HG03354 (cell line): Measurements from ENCODE around the gene PRR5L.

Experiments
- ATAC-seq: cut with Tn5 transposase; IDR thresholded peaks from one replicate; pipeline ENCODE4 v1.9.1; 2021; ENCODE audit warnings: mild to moderate bottlenecking; ENCODE audit not compliant: unreplicated experiment, poor library complexity, severe bottlenecking

Gene PRR5L

GRCh38 chr11:36421546-36422155 lies 125.6 kb downstream of the PRR5L start:
- no peak for ATAC-seq

GRCh38 chr11:36425561-36426081 lies 129.5 kb downstream of the PRR5L start:
- ATAC-seq, result no peak

DNA sequence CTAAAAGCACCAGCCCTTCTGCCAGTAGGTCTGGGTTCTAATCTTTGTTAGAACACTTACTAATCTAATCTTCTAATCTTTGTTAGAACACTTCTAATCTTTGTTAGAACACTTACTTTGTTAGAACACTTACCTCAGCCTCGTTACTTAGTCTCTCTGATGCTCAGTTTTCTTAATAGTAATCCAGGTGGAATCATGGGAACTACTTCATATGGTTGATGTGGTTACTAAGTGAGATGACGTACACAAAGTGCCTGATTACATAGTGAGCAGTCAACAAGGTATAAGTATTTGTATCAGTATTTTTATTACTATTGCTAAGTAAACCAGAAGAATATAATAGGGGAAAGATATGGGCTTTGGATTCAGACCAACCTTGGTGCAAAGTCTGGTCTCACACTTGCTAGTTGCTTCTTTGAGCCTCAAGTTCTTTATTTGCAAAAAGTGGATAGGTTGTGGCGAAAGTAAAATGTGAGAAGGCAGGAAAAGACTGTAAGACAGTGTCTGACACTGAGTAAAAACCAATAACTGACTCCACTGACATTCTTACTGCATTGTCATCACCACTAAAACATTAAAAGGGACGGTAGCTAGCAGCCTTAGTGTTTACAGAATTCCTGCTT lies 130.2 kb downstream of the PRR5L start:
- ATAC-seq, result no peak

DNA sequence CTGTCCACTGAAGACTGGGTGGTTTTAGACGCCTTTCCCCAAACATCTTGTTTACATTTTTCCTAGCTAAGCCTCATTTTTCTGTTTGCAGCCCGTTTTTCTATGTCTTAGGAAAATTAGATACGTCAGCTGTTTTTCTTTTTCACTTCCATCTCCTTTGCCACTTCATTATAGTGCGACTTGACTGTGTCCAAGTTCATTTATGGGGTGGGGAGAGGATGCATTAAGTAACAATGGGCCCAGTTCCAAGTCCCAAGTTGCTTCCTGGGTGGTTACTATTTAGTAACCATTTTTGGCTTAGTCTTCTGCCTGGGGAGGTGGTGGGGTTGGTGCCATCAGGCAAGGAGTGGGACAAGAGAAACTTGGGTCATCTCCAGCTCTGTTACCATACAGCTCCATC lies 131.0 kb downstream of the PRR5L start:
- ATAC-seq, result no peak

DNA sequence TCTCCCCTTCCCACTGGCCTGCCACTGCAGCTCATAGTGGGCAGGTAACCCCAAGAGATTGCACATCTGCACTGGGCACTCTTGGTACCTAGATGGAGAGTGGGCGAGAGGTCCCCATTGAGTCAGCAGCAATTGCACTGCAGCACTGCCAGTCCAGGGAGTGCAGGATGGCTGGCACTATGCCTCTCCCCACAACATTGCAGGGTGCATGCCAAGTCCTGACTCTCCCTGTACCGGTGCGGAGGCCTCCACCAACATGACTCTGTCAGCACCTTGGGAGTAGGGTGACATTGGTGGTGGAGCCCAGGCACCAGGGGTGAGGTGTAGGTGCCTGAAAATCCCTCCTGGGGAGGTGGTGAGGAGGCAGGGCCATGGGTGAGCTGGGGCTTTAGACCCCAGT lies 131.8 kb downstream of the PRR5L start:
- no peak for ATAC-seq

DNA sequence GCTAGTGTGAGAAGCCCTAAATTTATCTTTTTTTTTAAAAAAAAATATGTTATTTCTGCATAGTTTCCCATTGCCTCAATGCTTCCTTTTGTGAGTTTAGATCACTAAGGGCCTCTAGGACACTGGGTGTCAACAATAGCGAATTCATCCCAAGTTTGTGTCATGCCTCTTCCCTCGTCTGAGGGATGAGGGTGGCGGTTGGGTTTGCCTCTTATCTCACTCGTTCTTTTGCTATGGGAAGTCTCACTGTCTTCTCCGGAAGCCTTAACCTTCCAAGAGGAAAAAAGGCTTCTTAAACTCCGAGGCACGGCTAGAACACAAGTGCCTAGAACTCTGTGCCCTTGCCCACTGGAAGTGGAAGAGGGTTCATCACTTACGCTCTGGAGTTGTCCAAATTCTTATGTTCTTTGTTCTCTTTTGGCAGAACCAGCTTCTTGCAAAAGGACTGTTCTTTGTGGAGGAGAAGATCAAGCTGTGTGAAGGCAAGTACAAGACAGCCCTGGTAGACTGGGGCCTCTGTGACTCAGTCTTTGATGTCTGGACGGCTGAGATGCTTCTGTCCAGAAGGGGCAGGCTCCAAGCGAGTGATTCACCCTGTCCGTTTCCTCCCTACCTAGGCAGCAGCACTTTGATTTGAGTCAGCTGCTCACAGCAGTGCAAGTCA lies 135.5 kb downstream of the PRR5L start:
- peak; percentile 57 for ATAC-seq

DNA sequence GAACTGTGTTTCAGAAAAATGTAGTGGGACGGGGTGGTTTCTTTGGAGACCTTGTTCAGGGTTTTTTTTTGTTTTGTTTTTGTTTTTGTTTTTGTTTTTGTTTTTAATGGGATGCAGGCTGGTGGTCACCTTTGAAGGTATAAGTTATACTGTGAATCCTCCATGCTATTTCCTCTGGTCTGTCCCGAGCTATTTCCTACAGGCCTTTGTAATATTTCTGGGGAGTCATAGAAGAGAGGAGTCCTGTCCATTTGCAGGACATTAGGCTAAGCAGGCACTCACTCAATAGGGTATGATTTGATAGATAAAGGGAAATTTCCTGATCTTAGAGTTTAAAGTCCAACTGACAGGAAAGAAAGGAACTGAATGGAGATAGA lies 136.0 kb downstream of the PRR5L start:
- ATAC-seq, result no peak

- ATAC-seq, result no peak
Measured at GRCh38 chr11:36432738-36433137, 136.7 kb downstream of the PRR5L start.

DNA sequence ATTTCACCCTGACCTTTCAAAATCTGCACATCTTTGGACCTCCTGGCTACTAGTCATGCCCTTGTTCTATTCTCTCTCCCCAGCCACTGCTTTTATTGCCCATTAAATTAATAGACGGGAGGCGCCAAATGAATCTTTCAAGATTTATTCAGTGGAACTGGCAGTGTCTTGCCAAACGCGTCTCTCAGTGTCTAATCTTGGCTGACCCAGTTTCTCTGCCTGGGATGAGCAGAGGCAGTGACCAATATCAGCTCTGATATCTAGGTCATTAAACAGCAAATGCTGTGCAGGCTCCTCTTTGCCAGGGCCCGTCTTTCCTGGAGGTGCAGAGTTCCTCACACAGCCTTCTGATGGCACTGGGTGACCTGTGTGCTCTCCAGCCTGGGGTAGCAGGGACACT lies 140.0 kb downstream of the PRR5L start:
- no peak for ATAC-seq

DNA sequence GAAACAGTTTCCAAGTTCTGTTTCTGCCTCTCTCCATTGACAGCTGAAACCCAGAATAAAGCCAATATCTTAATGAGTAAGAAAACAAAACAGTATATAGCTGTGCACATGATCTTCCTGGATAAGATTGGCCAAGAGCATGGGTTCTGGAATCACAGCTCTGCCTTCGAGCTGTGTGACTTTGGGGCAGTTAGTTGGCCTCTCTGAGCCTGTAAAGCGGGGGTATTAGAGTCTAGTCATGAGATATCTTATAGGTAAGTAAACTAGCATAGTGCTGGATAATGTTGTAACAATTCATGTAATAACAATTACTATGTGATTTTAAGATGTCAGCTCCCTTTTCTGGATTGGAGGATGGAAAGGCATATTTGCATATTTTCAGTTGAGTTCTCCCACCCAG lies 140.5 kb downstream of the PRR5L start:
- no peak for ATAC-seq

- no peak for ATAC-seq
Measured at GRCh38 chr11:36437413-36437812, 141.3 kb downstream of the PRR5L start.

DNA sequence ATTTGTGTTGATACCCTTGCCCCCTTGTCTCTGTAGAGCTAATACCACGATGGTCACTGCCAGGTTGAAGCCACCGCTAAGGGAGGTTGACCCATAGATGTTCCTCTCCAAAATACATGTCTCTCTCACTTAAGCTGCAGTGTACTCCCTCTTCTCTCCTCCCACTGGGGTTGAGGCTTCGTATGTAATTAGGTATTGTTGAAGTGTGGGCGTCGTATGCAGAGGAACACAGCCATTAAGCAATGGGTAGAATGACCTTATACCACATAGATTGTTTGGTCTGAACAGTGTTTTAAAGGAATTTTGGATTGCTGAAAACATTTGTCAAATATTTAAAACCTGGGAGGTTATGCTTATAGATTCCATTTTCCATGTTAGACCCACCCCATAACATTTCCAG lies 142.0 kb downstream of the PRR5L start:
- no peak for ATAC-seq

DNA sequence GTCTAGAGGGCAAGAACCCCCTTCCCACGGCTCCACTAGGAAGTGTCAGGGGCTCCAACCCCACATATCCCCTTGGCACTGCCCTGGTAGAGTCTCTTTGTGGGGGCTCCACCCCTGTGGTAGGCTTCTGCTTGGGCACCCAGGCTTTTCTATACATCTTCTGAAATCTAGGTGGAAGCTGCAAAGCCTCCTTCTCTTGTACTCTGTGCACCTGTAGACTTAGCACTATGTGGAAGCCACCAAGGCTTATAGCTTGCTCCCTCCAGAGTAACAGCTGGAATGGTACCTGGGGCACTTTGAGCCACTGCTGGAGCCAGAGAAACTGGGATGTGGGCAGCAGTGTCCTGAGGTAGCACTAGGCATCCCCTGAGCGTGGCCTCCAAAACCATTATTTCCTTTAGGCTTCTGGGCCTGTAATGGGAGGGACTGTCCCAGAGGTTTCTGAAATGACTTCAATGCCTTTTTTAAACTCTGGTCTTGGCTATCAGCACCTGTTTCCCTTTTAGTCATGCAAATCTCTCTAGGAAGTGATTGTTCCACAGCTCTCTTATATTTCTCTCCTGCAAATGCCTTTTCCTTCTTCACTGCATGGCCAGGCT lies 145.6 kb downstream of the PRR5L start:
- peak; percentile 94 for ATAC-seq

DNA sequence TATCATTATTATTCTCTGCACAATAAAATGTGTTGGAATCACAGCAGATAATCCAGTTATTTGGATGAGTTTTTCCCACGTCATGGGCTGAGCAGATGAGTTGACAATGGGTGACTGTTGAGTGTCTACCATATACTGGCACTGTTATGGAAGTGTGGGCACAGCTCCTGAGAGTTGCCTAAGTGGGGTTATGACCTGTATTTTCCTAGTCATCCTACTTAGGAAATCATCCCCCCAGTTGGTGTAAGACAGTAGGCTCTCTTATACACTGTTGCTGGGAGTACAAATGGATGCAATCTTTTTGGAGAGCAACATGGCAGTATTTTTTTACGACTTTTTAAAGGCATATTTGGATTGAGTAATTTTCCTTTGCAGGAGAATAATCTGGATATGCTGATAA lies 147.6 kb downstream of the PRR5L start:
- ATAC-seq, result no peak

GRCh38 chr11:36446135-36446534 lies 150.0 kb downstream of the PRR5L start:
- no peak for ATAC-seq

DNA sequence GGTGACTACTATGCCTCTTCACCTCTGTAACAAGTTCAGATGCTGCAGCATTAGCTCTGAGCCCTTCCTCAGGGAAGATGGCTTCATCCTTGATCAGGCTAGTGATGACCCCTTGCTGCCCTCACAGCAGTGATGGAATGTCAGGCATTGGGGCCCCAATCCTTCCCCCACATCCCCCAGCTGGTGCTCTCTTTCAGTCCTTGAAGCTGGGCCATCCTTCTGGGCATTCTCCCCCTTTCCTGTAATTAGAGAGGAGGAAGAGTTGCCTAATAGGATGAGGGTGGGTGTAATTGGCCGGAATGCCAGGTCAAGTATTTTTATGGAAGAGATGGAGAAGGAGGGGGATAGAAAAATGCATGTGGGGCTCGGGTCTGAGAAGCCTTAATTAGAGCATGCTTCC lies 151.4 kb downstream of the PRR5L start:
- no peak for ATAC-seq

DNA sequence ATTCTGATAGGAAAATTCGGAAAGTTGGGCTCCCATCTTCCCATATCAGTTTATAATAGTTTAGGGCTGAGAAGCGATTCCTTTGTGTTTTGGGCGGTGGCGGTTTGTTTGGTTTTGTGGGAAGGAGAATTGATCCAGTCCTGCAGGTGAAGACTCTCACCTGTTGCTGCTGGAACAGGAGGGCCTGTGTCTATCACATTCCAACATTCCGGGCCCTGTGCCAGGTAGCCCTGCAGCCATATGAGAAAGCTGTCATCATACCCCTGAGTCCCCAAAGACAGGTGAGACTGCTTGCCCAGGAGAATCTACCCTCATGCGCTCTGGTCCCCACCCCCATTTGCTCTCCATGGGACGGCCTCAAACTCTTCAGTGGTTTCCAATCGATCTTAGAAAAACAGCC lies 151.9 kb downstream of the PRR5L start:
- ATAC-seq, result no peak

DNA sequence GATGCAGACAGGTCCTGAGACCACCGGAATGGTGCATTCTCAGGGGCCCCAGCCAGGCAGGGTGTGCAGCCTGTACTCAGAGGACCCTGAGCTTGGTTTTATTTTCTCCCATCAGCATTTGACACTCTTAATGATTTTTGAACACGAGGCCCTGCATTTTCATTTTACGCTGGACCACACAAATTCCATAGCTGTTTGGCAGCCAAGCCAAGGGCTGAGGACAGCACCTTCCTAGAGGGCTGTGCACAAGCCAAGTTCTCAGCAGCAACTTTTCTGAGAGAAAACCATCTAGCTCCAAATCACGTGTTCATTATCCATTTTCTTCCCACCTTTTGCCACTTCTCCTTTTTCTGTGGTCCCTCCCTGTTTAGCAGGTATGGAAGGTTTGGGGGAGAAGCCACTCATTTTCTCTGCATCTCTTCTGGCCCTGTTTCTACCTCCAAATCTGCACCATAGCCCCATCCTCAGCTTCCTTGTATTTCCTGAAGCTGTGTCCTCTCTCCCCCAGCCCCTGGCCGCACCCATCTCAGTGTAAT lies 153.5 kb downstream of the PRR5L start:
- ATAC-seq, result no peak

DNA sequence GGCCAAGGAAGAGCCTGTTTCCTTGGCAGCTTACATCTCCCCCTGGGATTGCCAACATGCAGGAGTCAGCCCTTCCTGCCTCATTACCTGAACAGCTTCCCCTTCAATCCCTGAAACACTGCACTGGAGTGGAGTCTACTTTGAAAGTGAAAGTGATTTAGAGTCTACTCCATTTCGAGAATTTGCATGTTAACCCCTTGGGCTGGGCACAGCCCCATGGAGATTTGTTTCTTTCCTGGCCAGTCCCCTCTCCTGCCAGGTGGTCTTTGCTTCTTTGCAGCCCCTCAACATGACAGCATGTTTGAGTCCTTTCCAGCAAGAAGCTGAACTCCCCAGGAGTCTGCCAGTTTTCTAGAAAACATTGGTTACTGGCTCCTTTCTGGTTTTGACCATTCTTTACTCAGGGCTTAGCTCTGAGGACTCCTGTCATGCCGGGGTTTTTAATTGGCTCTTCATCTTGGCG lies 154.1 kb downstream of the PRR5L start:
- ATAC-seq, result peak; percentile 69

- ATAC-seq, result no peak
Measured at GRCh38 chr11:36451045-36451444, 155.0 kb downstream of the PRR5L start.
